ENCODE measurements around the gene TBC1D5. TPM values are rescaled to one million over a fixed set of nuclear protein-coding genes. Genes with fewer than 3 reads are reported as not detected.

Gene TBC1D5
- polyA plus RNA-seq, 4 donors = 5.1 to 37.6 (median 12.4) TPM

GRCh38 chr3:17292556-17292955 lies 449.9 kb downstream of the TBC1D5 start:
- no peak overlapping the region for H3K27ac ChIP-seq (ENCODE audit: low read depth in 1 of 3, low read length in 2 of 3)
- no peak overlapping the region for H3K4me3 ChIP-seq (ENCODE audit: low read depth in 1 of 3, low read length in 3 of 3)
- DNase-seq (no peak), FAIRE-seq (no peak)
- H3K27me3 ChIP-seq (ENCODE audit: control insufficient read depth in 3 of 3, insufficient read depth in 3 of 3, low read length in 3 of 3) = no peaks in the 10 kb centered on the region
- H3K36me3 ChIP-seq (ENCODE audit: control insufficient read depth in 3 of 3, insufficient read depth in 2 of 3, low read depth in 1 of 3, low read length in 3 of 3) = peaks cover 6 to 10% (median 7%) of the 10 kb centered on the region in 3 donors
- H3K4me1 ChIP-seq (ENCODE audit: control insufficient read depth in 3 of 3, insufficient read depth in 2 of 3, low read depth in 1 of 3, low read length in 2 of 3) = no peaks in the 10 kb centered on the region
- no peaks in the 10 kb centered on the region for H3K9me3 ChIP-seq (ENCODE audit: control insufficient read depth in 2 of 2, insufficient read depth in 1 of 2, low read depth in 1 of 2, low read length in 1 of 2)

- DNase-seq = no peak
- H3K27me3 ChIP-seq (ENCODE audit: control insufficient read depth in 3 of 3, insufficient read depth in 3 of 3, low read length in 3 of 3) = no peaks in the 10 kb centered on the region
- H3K9me3 ChIP-seq (ENCODE audit: control insufficient read depth in 2 of 2, insufficient read depth in 1 of 2, low read depth in 1 of 2, low read length in 1 of 2) = no peaks in the 10 kb centered on the region
- H3K27ac ChIP-seq (ENCODE audit: low read depth in 1 of 3, low read length in 2 of 3) = no peak overlapping the region
- 86 to 91% (median 90%) methylated on average over 2 of the region's 2 CpGs for WGBS, 3 donors
- no peak for FAIRE-seq
- H3K4me1 ChIP-seq (ENCODE audit: control insufficient read depth in 3 of 3, insufficient read depth in 2 of 3, low read depth in 1 of 3, low read length in 2 of 3) = no peaks in the 10 kb centered on the region
- peaks cover 6 to 8% (median 7%) of the 10 kb centered on the region in 3 donors for H3K36me3 ChIP-seq (ENCODE audit: control insufficient read depth in 3 of 3, insufficient read depth in 2 of 3, low read depth in 1 of 3, low read length in 3 of 3)
- no peak overlapping the region for H3K4me3 ChIP-seq (ENCODE audit: low read depth in 1 of 3, low read length in 3 of 3)
Measured at GRCh38 chr3:17290894-17291293, 451.5 kb downstream of the TBC1D5 start.

- FAIRE-seq (no peak), DNase-seq (no peak)
- no peak overlapping the region for H3K27ac ChIP-seq (ENCODE audit: low read depth in 1 of 3, low read length in 2 of 3)
- peaks cover 6 to 8% (median 7%) of the 10 kb centered on the region in 3 donors for H3K36me3 ChIP-seq (ENCODE audit: control insufficient read depth in 3 of 3, insufficient read depth in 2 of 3, low read depth in 1 of 3, low read length in 3 of 3)
- no peaks in the 10 kb centered on the region for H3K9me3 ChIP-seq (ENCODE audit: control insufficient read depth in 2 of 2, insufficient read depth in 1 of 2, low read depth in 1 of 2, low read length in 1 of 2)
- no peaks in the 10 kb centered on the region for H3K4me1 ChIP-seq (ENCODE audit: control insufficient read depth in 3 of 3, insufficient read depth in 2 of 3, low read depth in 1 of 3, low read length in 2 of 3)
- no peaks in the 10 kb centered on the region for H3K27me3 ChIP-seq (ENCODE audit: control insufficient read depth in 3 of 3, insufficient read depth in 3 of 3, low read length in 3 of 3)
- H3K4me3 ChIP-seq (ENCODE audit: low read depth in 1 of 3, low read length in 3 of 3) = no peak overlapping the region
- whole genome bisulfite sequencing, 3 donors = 95 to 97% (median 97%) methylated on average over 13 to 14 of the region's 14 CpGs
Measured at GRCh38 chr3:17288839-17289399, 453.5 kb downstream of the TBC1D5 start.

- H3K4me1 ChIP-seq (ENCODE audit: control insufficient read depth in 3 of 3, insufficient read depth in 2 of 3, low read depth in 1 of 3, low read length in 2 of 3) = no peaks in the 10 kb centered on the region
- DNase-seq (no peak), FAIRE-seq (no peak)
- H3K36me3 ChIP-seq (ENCODE audit: control insufficient read depth in 3 of 3, insufficient read depth in 2 of 3, low read depth in 1 of 3, low read length in 3 of 3) = peaks cover 6 to 8% (median 7%) of the 10 kb centered on the region in 3 donors
- H3K9me3 ChIP-seq (ENCODE audit: control insufficient read depth in 2 of 2, insufficient read depth in 1 of 2, low read depth in 1 of 2, low read length in 1 of 2) = no peaks in the 10 kb centered on the region
- no peak overlapping the region for H3K4me3 ChIP-seq (ENCODE audit: low read depth in 1 of 3, low read length in 3 of 3)
- WGBS, 3 donors = 91 to 93% (median 92%) methylated on average over 5 of the region's 5 CpGs
- H3K27ac ChIP-seq (ENCODE audit: low read depth in 1 of 3, low read length in 2 of 3) = no peak overlapping the region
- H3K27me3 ChIP-seq (ENCODE audit: control insufficient read depth in 3 of 3, insufficient read depth in 3 of 3, low read length in 3 of 3) = no peaks in the 10 kb centered on the region
Measured at GRCh38 chr3:17287006-17287689, 455.3 kb downstream of the TBC1D5 start.

- no peak for DNase-seq
- FAIRE-seq = no peak
- H3K27ac ChIP-seq (ENCODE audit: low read depth in 1 of 3, low read length in 2 of 3) = no peak overlapping the region
- no peaks in the 10 kb centered on the region for H3K27me3 ChIP-seq (ENCODE audit: control insufficient read depth in 3 of 3, insufficient read depth in 3 of 3, low read length in 3 of 3)
- WGBS, 3 donors = 90 to 96% (median 94%) methylated on average over 2 of the region's 2 CpGs
- H3K36me3 ChIP-seq (ENCODE audit: control insufficient read depth in 3 of 3, insufficient read depth in 2 of 3, low read depth in 1 of 3, low read length in 3 of 3) = peaks cover 0 to 5% (median 0%) of the 10 kb centered on the region in 3 donors
- H3K4me1 ChIP-seq (ENCODE audit: control insufficient read depth in 3 of 3, insufficient read depth in 2 of 3, low read depth in 1 of 3, low read length in 2 of 3) = no peaks in the 10 kb centered on the region
- no peak overlapping the region for H3K4me3 ChIP-seq (ENCODE audit: low read depth in 1 of 3, low read length in 3 of 3)
- no peaks in the 10 kb centered on the region for H3K9me3 ChIP-seq (ENCODE audit: control insufficient read depth in 2 of 2, insufficient read depth in 1 of 2, low read depth in 1 of 2, low read length in 1 of 2)
Measured at GRCh38 chr3:17278006-17278405, 464.4 kb downstream of the TBC1D5 start.

- Histone ChIP-seq H3K9me3 (ENCODE audit: control insufficient read depth in 2 of 2, insufficient read depth in 1 of 2, low read depth in 1 of 2, low read length in 1 of 2) (no peaks in the 10 kb centered on the region), H3K27me3 (ENCODE audit: control insufficient read depth in 3 of 3, insufficient read depth in 3 of 3, low read length in 3 of 3) (no peaks in the 10 kb centered on the region), H3K27ac (ENCODE audit: low read depth in 1 of 3, low read length in 2 of 3) (no peak overlapping the region), H3K4me3 (ENCODE audit: low read depth in 1 of 3, low read length in 3 of 3) (no peak overlapping the region), H3K4me1 (ENCODE audit: control insufficient read depth in 3 of 3, insufficient read depth in 2 of 3, low read depth in 1 of 3, low read length in 2 of 3) (no peaks in the 10 kb centered on the region), H3K36me3 (ENCODE audit: control insufficient read depth in 3 of 3, insufficient read depth in 2 of 3, low read depth in 1 of 3, low read length in 3 of 3) (no peaks in the 10 kb centered on the region)
- WGBS, 3 donors = 95 to 97% (median 96%) methylated on average over 5 of the region's 5 CpGs
- no peak for FAIRE-seq
- DNase-seq = no peak
Measured at GRCh38 chr3:17266846-17267245, 475.6 kb downstream of the TBC1D5 start.

GRCh38 chr3:17261627-17262369 lies 480.6 kb downstream of the TBC1D5 start:
- Histone ChIP-seq H3K4me3 (ENCODE audit: low read depth in 1 of 3, low read length in 3 of 3) (no peak overlapping the region), H3K36me3 (ENCODE audit: control insufficient read depth in 3 of 3, insufficient read depth in 2 of 3, low read depth in 1 of 3, low read length in 3 of 3) (no peaks in the 10 kb centered on the region), H3K27ac (ENCODE audit: low read depth in 1 of 3, low read length in 2 of 3) (no peak overlapping the region), H3K4me1 (ENCODE audit: control insufficient read depth in 3 of 3, insufficient read depth in 2 of 3, low read depth in 1 of 3, low read length in 2 of 3) (no peaks in the 10 kb centered on the region), H3K27me3 (ENCODE audit: control insufficient read depth in 3 of 3, insufficient read depth in 3 of 3, low read length in 3 of 3) (no peaks in the 10 kb centered on the region), H3K9me3 (ENCODE audit: control insufficient read depth in 2 of 2, insufficient read depth in 1 of 2, low read depth in 1 of 2, low read length in 1 of 2) (no peaks in the 10 kb centered on the region)
- DNase-seq = no peak
- WGBS, 3 donors = 93 to 96% (median 95%) methylated on average over 3 of the region's 3 CpGs
- FAIRE-seq = no peak

- FAIRE-seq (no peak), DNase-seq (no peak)
- Histone ChIP-seq H3K27ac (ENCODE audit: low read depth in 1 of 3, low read length in 2 of 3) (no peak overlapping the region), H3K4me3 (ENCODE audit: low read depth in 1 of 3, low read length in 3 of 3) (no peak overlapping the region), H3K4me1 (ENCODE audit: control insufficient read depth in 3 of 3, insufficient read depth in 2 of 3, low read depth in 1 of 3, low read length in 2 of 3) (no peaks in the 10 kb centered on the region), H3K9me3 (ENCODE audit: control insufficient read depth in 2 of 2, insufficient read depth in 1 of 2, low read depth in 1 of 2, low read length in 1 of 2) (no peaks in the 10 kb centered on the region), H3K36me3 (ENCODE audit: control insufficient read depth in 3 of 3, insufficient read depth in 2 of 3, low read depth in 1 of 3, low read length in 3 of 3) (no peaks in the 10 kb centered on the region), H3K27me3 (ENCODE audit: control insufficient read depth in 3 of 3, insufficient read depth in 3 of 3, low read length in 3 of 3) (no peaks in the 10 kb centered on the region)
Measured at GRCh38 chr3:17260257-17260656, 482.2 kb downstream of the TBC1D5 start.
